H1 (cell line): ENCODE results near the gene EEF1AKMT1. TPM values are rescaled to one million over a fixed set of nuclear protein-coding genes. Genes with fewer than 3 reads are reported as not detected.

ENCODE experiments used
- CTCF ChIA-PET: fragments of 300-600 bp; sonication (Branson Sonifier 250); formaldehyde crosslinking; loops from one replicate; lab custom pipeline; 2021; ENCODE audit not compliant: partially characterized antibody; lab: Charles Lee
- POLR2A ChIA-PET: fragments of 300-600 bp; sonication (Branson Sonifier 250); formaldehyde crosslinking; loops from one replicate; lab custom pipeline; 2021; ENCODE audit warnings: inconsistent platforms; ENCODE audit not compliant: partially characterized antibody; lab: Charles Lee
- DNase-seq, 2 experiments: peaks; one replicate each; pipeline versions ENCODE4 v3.0.0 to v3.0.0-alpha.2; 2010 to 2022; ENCODE audit warnings: low spot score in 2 of 2, low read depth in 1 of 2, mixed read lengths in 1 of 2
- FAIRE-seq: peaks from 2 replicates; lab custom pipeline; 2011; peaks lifted over from hg19 to GRCh38; lab: Jason Lieb, UNC
- H2AFZ ChIP-seq: 2 replicates; pipeline ENCODE4 v1.8.1; 2012; ENCODE audit warnings: low read length, inconsistent platforms
- H2AK5ac ChIP-seq: 2 replicates; pipeline ENCODE4 v1.6.1; 2013; ENCODE audit warnings: low read depth, low read length
- H2BK120ac ChIP-seq: replicated peaks from 2 replicates; pipeline ENCODE3; 2013; ENCODE audit warnings: low read depth, low read length, inconsistent platforms
- H2BK12ac ChIP-seq: 2 replicates; pipeline ENCODE4 v1.6.1; 2013; ENCODE audit warnings: low read depth, low read length
- H2BK15ac ChIP-seq: 2 replicates; pipeline ENCODE4 v1.6.1; 2013; ENCODE audit warnings: low read length
- H2BK20ac ChIP-seq: 2 replicates; pipeline ENCODE4 v1.6.1; 2013; ENCODE audit warnings: low read length
- H2BK5ac ChIP-seq: 2 replicates; pipeline ENCODE4 v1.6.1; 2013; ENCODE audit warnings: low read depth, low read length
- H3K14ac ChIP-seq: 2 replicates; pipeline ENCODE4 v1.6.1; 2013; ENCODE audit warnings: inconsistent platforms; ENCODE audit not compliant: insufficient read length
- H3K18ac ChIP-seq: 2 replicates; pipeline ENCODE4 v1.6.1; 2013; ENCODE audit warnings: low read length; ENCODE audit errors: extremely low read depth
- H3K23ac ChIP-seq: 2 replicates; pipeline ENCODE4 v1.6.1; 2013; ENCODE audit warnings: inconsistent platforms; ENCODE audit not compliant: insufficient read length
- H3K23me2 ChIP-seq: 2 replicates; pipeline ENCODE4 v1.6.1; 2013; ENCODE audit warnings: low read depth, low read length
- H3K27ac ChIP-seq: 2 replicates; pipeline ENCODE4 v1.6.1; 2011; ENCODE audit warnings: low read depth, low read length, inconsistent platforms
- H3K27me3 ChIP-seq, 4 experiments: replicated peaks in 1 of 4; 1 replicate in 1 of 4; 2 replicates in 3 of 4; pipeline versions ENCODE4 v1.6.1 to v1.8.1; 2011 to 2013; ENCODE audit warnings: low read length in 3 of 4, mild to moderate bottlenecking in 3 of 4, inconsistent platforms in 2 of 4, mixed read lengths in 2 of 4, moderate library complexity in 1 of 4; ENCODE audit not compliant: control insufficient read depth in 3 of 4, insufficient read depth in 3 of 4; ENCODE audit errors: extremely low read depth in 1 of 4
- H3K36me3 ChIP-seq, 4 experiments: 2 replicates each; pipeline versions ENCODE4 v1.6.1 to v1.8.1; 2011 to 2013; ENCODE audit warnings: mild to moderate bottlenecking in 4 of 4, low read length in 3 of 4, moderate library complexity in 2 of 4, control low read depth in 1 of 4, inconsistent platforms in 1 of 4; ENCODE audit not compliant: insufficient read depth in 4 of 4, control insufficient read depth in 2 of 4
- H3K4ac ChIP-seq: replicated peaks from 2 replicates; pipeline ENCODE3; 2013; ENCODE audit warnings: low read length, low read depth, mixed read lengths, inconsistent platforms; ENCODE audit not compliant: insufficient read length
- H3K4me1 ChIP-seq, 4 experiments: replicated peaks in 1 of 4; 1 replicate in 1 of 4; 2 replicates in 3 of 4; pipeline versions ENCODE4 v1.6.1 to v1.8.1; 2011 to 2013; ENCODE audit warnings: low read length in 3 of 4, inconsistent platforms in 2 of 4, mixed read lengths in 1 of 4; ENCODE audit not compliant: insufficient read depth in 4 of 4, control insufficient read depth in 3 of 4
- H3K4me2 ChIP-seq, 2 experiments: 2 replicates each; pipeline versions ENCODE4 v1.6.1 to v1.8.1; 2011 to 2013; ENCODE audit warnings: low read depth in 2 of 2, low read length in 2 of 2, control low read depth in 1 of 2, inconsistent platforms in 1 of 2, mild to moderate bottlenecking in 1 of 2; ENCODE audit not compliant: insufficient read depth in 1 of 2
- H3K4me3 ChIP-seq, 4 experiments: fragments of 200-600, 300-600 bp in 1 of 4; sonication (generic), shearing (Covaris generic), sonication (Bioruptor Twin) in 1 of 4; 2 replicates each; pipeline versions ENCODE4 v1.5.1 to v1.8.1; 2011 to 2016; ENCODE audit warnings: low read length in 4 of 4, low read depth in 3 of 4, control low read depth in 2 of 4, inconsistent platforms in 2 of 4, mild to moderate bottlenecking in 2 of 4, mixed read lengths in 1 of 4, moderate library complexity in 1 of 4; ENCODE audit not compliant: insufficient read depth in 2 of 4; ENCODE audit errors: extremely low read depth in 1 of 4
- H3K56ac ChIP-seq: replicated peaks from 2 replicates; pipeline ENCODE3; 2013; ENCODE audit warnings: low read depth, mild to moderate bottlenecking, mixed read lengths, low read length, inconsistent platforms; ENCODE audit not compliant: insufficient read length
- H3K79me1 ChIP-seq: 2 replicates; pipeline ENCODE4 v1.6.1; 2013; ENCODE audit warnings: low read depth, low read length, control low read depth
- H3K79me2 ChIP-seq, 2 experiments: 2 replicates each; pipeline versions ENCODE4 v1.6.1 to v1.8.1; 2012 to 2013; ENCODE audit warnings: low read length in 2 of 2, mild to moderate bottlenecking in 2 of 2, inconsistent platforms in 1 of 2; ENCODE audit not compliant: insufficient read depth in 2 of 2, control insufficient read depth in 1 of 2
- H3K9ac ChIP-seq, 4 experiments: replicated peaks in 1 of 4; 1 replicate in 1 of 4; 2 replicates in 3 of 4; pipeline versions ENCODE4 v1.6.1 to v1.8.1; 2011 to 2013; ENCODE audit warnings: low read depth in 3 of 4, low read length in 3 of 4, control low read depth in 2 of 4, mild to moderate bottlenecking in 2 of 4, moderate library complexity in 2 of 4, inconsistent platforms in 1 of 4; ENCODE audit errors: extremely low read depth in 1 of 4
- H3K9me3 ChIP-seq, 2 experiments: 2 replicates each; pipeline versions ENCODE4 v1.6.1 to v1.8.1; 2012 to 2013; ENCODE audit warnings: mild to moderate bottlenecking in 2 of 2, moderate library complexity in 2 of 2, control low read depth in 1 of 2, inconsistent platforms in 1 of 2, low read depth in 1 of 2, low read length in 1 of 2, mixed read lengths in 1 of 2; ENCODE audit not compliant: insufficient read depth in 2 of 2
- H4K20me1 ChIP-seq, 2 experiments: replicated peaks in 1 of 2; 2 replicates each; pipeline versions ENCODE3 to v1.8.1; 2011 to 2013; ENCODE audit warnings: inconsistent platforms in 2 of 2, low read length in 2 of 2, mild to moderate bottlenecking in 1 of 2; ENCODE audit not compliant: insufficient read depth in 2 of 2, control insufficient read depth in 1 of 2
- H4K5ac ChIP-seq: 2 replicates; pipeline ENCODE4 v1.6.1; 2013; ENCODE audit warnings: low read length, low read depth, mixed read lengths, inconsistent platforms; ENCODE audit not compliant: insufficient read length
- H4K8ac ChIP-seq: 2 replicates; pipeline ENCODE4 v1.8.0; 2013; ENCODE audit warnings: mild to moderate bottlenecking, moderate library complexity, low read length, inconsistent platforms; ENCODE audit not compliant: insufficient read depth; ENCODE audit errors: extremely low read depth
- H4K91ac ChIP-seq: replicated peaks from 2 replicates; pipeline ENCODE3; 2013; ENCODE audit warnings: low read length, mixed read lengths, inconsistent platforms; ENCODE audit not compliant: insufficient read length
- CHD2 ChIP-seq: IDR thresholded peaks from 2 replicates; pipeline ENCODE4 v1.6.1; 2012; ENCODE audit warnings: low read length, improper control_type of control experiment
- NRF1 ChIP-seq: IDR thresholded peaks from 2 replicates; pipeline ENCODE4 v1.6.1; 2011; ENCODE audit warnings: mild to moderate bottlenecking, low read depth, low read length, improper control_type of control experiment
- TCF12 ChIP-seq: IDR thresholded peaks from 2 replicates; pipeline ENCODE4 v1.6.1; 2011; ENCODE audit warnings: low read depth, mild to moderate bottlenecking, low read length
- WGBS, 2 experiments: shearing (Covaris generic) in 1 of 2; methylation state at CpG; one replicate each; pipeline versions ENCODE4 v1.1.6 to v1.1.7; 2013 to 2015; ENCODE audit warnings: low lambda C conversion rate in 2 of 2, mixed read lengths in 2 of 2, inconsistent platforms in 1 of 2, low coverage in 1 of 2, missing lambda C conversion rate in 1 of 2; ENCODE audit not compliant: insufficient replicate concordance in 2 of 2, insufficient coverage in 1 of 2, insufficient read length in 1 of 2; ENCODE audit errors: extremely low coverage in 1 of 2, missing lambda C conversion rate in 1 of 2; 5-methylcytosine and 5-hydroxymethylcytosine counted together
- polyA plus RNA-seq, 7 experiments: library from polyadenylated mRNA; depleted of rRNA in 3 of 7; stranded (reverse) in 5 of 7; unstranded in 2 of 7; fragments of >200 nt in 5 of 7; fragments of 200-250 nt in 2 of 7; gene quantifications; 1 replicate in 5 of 7; 2 replicates in 1 of 7; 4 replicates in 1 of 7; pipeline versions ENCODE4 v1.2.1 to v1.2.3, GENCODE V29; 2011 to 2013; ENCODE audit warnings: missing spikeins in 2 of 7, mixed read lengths in 2 of 7
- total RNA-seq: library from RNA; stranded (reverse); fragmentation: NEBNext Ultra II Directional; extraction: Animal tissue kit (Norgen Biotek cat#: 25700); gene quantifications from 2 replicates; pipeline ENCODE4 v1.2.1, GENCODE V29; 2021

The EEF1AKMT1 gene
- total and polyA plus RNA-seq, 2 of the 8 experiments (the other 6 are each of a cell fraction or from before 2014, with no cell fraction given) = 3.1 to 4.1 TPM

DNA sequence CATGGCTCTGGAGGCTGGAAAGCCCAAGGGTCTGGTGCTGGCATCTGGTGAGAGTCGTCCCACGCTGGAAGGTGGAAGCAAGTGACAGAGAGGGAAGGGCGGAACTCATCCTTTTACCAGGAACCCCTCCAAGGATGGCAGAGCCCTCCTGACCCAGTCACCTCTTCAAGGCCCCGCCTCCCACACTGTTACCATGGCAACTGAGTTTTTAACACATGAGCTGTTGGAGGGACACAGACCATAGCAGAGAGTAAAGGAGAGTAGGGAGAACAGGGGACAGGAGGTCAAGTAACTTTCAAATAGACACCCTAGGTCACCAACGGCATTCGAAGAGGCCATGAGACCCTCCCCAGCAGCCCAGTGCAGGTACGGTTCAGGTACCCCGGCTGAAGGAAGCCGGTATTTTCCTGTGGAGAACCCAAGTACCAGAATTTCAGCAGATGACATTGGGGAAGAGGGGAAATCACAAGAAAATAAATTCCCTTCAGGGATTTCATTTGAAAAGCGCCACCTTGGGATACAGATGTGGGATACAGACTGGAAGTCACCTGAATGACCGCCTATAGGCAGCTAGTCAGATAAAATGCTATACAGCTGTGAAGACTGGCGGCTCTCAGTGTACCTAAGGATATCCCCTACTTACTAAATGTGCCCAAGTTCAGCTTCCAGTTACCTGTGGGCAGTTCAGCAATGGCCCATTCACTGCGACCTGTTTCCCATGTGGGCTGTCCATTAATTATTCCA is 62.3 kb downstream of the EEF1AKMT1 start:
- 88% methylated on average over 13 of the region's 13 CpGs; no CpG with 5 or more reads in 1 of the 2 experiments for WGBS, 2 experiments
- FAIRE-seq (peak; percentile 92), DNase-seq (peak in 1 of 2 experiments; percentile 74)
- Histone ChIP-seq H2BK120ac (no peak overlapping the region), H2BK12ac (no peak overlapping the region), H3K18ac (no peak overlapping the region), H3K4me1 (peaks cover 2 to 9% (median 6%) of the 10 kb centered on the region in 4 experiments; a peak in 4 of 7 replicates), H3K79me2 (no peaks in the 10 kb centered on the region), H4K8ac (no peak overlapping the region; the same call in 1 of the 2 replicates), H4K20me1 (no peaks in the 10 kb centered on the region), H2AFZ (no peak overlapping the region), H3K23ac (no peak overlapping the region), H3K27me3 (no peaks in the 10 kb centered on the region), H3K27ac (no peak overlapping the region), H3K4me2 (no peak overlapping the region), H3K9ac (no peak overlapping the region; a peak in 1 of 7 replicates), H3K14ac (no peak overlapping the region), H3K36me3 (no peaks in the 10 kb centered on the region), H3K79me1 (no peaks in the 10 kb centered on the region), H2BK15ac (peak overlapping the region; percentile 77; the same call in 1 of the 2 replicates), H3K9me3 (no peaks in the 10 kb centered on the region), H3K4me3 (no peak overlapping the region), H3K4ac (no peak overlapping the region), H4K5ac (no peak overlapping the region), H4K91ac (no peak overlapping the region), H3K23me2 (no peaks in the 10 kb centered on the region), H2AK5ac (no peak overlapping the region), H2BK5ac (no peak overlapping the region), H3K56ac (no peak overlapping the region), H2BK20ac (no peak overlapping the region)
- ChIA-PET CTCF (interaction anchor here (0.6 to 4.3 kb wide), 18 partner anchors 10 to 1090 kb away, joined by 3 to 26 read pairs (median 4); no protein-coding TSS in a partner anchor), POLR2A (interaction anchor here (1.0 kb wide), 1 partner anchor 11 kb away, joined by 5 read pairs; no protein-coding TSS in a partner anchor)
- no peak for TF ChIP-seq TCF12
- no peak for TF ChIP-seq NRF1
- no peak for TF ChIP-seq CHD2
